ENCODE measurements around the gene KYAT1. TPM values are rescaled to one million over a fixed set of nuclear protein-coding genes. Genes with fewer than 3 reads are reported as not detected.

KYAT1 gene
- total RNA-seq, 2 donors from 2014 or later = 10.1 to 15.1 TPM

DNA sequence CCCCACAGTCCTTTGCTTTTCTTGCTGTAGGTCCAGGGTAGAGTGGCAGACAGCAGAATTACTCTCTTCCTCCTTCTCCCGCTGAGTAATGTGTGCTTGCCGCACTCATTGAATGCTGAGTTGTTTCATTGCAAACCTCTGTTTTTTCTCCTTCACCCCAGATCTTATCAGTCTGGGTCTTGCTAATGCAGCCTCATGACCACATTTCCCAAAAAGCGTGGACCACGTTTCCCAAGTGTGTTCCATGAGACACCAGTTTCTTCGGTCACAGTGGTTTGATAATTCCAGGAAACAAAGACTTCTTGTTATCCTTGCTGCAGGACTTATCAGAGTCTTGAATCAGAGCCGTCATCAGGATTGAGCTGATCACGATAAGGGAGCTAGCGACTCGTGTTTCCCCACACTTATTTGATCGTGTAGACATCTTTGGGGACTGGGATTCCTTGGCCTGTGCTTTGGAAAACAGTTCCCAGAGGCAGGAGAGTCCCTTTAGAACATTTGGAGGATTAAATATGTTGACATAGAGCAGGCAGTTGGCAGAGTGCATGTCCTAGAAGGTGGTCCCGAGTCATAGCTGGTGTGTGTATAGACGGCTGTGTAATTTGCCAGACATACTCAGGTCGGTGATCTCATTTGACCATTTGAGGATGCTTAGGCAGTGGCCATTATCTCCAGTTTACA lies 4.6 kb upstream of the KYAT1 start:
- H3K27ac ChIP-seq = peak overlapping the region; percentile 97 to 98
- H3K27me3 ChIP-seq = no peaks in the 10 kb centered on the region
- peaks cover 0 to 71% of the 10 kb centered on the region in 2 donors for H3K4me1 ChIP-seq
- TF ChIP-seq, protein P1, sequence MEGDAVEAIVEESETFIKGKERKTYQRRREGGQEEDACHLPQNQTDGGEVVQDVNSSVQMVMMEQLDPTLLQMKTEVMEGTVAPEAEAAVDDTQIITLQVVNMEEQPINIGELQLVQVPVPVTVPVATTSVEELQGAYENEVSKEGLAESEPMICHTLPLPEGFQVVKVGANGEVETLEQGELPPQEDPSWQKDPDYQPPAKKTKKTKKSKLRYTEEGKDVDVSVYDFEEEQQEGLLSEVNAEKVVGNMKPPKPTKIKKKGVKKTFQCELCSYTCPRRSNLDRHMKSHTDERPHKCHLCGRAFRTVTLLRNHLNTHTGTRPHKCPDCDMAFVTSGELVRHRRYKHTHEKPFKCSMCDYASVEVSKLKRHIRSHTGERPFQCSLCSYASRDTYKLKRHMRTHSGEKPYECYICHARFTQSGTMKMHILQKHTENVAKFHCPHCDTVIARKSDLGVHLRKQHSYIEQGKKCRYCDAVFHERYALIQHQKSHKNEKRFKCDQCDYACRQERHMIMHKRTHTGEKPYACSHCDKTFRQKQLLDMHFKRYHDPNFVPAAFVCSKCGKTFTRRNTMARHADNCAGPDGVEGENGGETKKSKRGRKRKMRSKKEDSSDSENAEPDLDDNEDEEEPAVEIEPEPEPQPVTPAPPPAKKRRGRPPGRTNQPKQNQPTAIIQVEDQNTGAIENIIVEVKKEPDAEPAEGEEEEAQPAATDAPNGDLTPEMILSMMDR (IDR thresholded peaks at IDR 0.05) = no peak
- H3K36me3 ChIP-seq = peaks cover 52% of the 10 kb centered on the region
- no peak for DNase-seq (ENCODE audit: low spot score)
- H3K9me3 ChIP-seq = no peaks in the 10 kb centered on the region
- H3K4me3 ChIP-seq = no peak overlapping the region

DNA sequence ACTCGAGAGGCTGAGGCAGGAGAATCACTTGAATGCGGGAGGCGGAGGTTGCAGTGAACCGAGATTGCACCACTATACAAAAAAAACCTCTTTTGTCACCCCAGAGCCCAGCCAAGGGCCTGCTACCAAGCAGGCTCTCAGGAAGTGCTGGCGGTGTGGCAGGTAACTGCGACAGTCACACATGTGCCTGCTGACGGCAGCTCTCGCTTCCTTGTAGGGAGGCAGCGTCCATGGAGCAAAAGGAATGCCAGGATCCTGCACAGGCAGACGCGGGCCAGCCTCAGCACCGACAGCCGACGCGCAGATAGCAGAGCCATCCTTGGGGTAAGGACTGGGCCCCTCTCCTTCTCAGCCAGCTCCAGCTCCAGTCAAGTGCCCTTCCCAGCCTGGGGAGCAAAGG lies 4.0 kb upstream of the KYAT1 start:
- DNase-seq (ENCODE audit: low spot score) = no peak
- no peaks in the 10 kb centered on the region for H3K9me3 ChIP-seq
- H3K27ac ChIP-seq = peak overlapping the region; percentile 97 to 98
- TF ChIP-seq, protein P1 (IDR thresholded peaks at IDR 0.05) = no peak
- peaks cover 0 to 69% of the 10 kb centered on the region in 2 donors for H3K4me1 ChIP-seq
- H3K27me3 ChIP-seq = no peaks in the 10 kb centered on the region
- H3K36me3 ChIP-seq = peaks cover 48% of the 10 kb centered on the region
- no peak overlapping the region for H3K4me3 ChIP-seq

- peaks cover 0 to 69% of the 10 kb centered on the region in 2 donors for H3K4me1 ChIP-seq
- no peak overlapping the region for H3K4me3 ChIP-seq
- TF ChIP-seq, protein P1 (IDR thresholded peaks at IDR 0.05) = no peak
- H3K27ac ChIP-seq = peak overlapping the region; percentile 97 to 98
- H3K36me3 ChIP-seq = peaks cover 44% of the 10 kb centered on the region
- H3K27me3 ChIP-seq = no peaks in the 10 kb centered on the region
- no peaks in the 10 kb centered on the region for H3K9me3 ChIP-seq
- no peak for DNase-seq (ENCODE audit: low spot score)
Observed at GRCh38 chr9:128885376-128885775, 3.6 kb upstream of the KYAT1 start.

- Histone ChIP-seq H3K4me1 (peaks cover 0 to 80% of the 10 kb centered on the region in 2 donors), H3K4me3 (peak overlapping the region in 1 of 2 donors; percentile 88), H3K36me3 (peaks cover 34% of the 10 kb centered on the region), H3K9me3 (no peaks in the 10 kb centered on the region), H3K27ac (peak overlapping the region; percentile 97 to 98), H3K27me3 (no peaks in the 10 kb centered on the region)
- no peak for DNase-seq (ENCODE audit: low spot score)
- TF ChIP-seq, protein P1 (IDR thresholded peaks at IDR 0.05) = no peak
Observed at GRCh38 chr9:128884164-128884563, 2.4 kb upstream of the KYAT1 start.

DNA sequence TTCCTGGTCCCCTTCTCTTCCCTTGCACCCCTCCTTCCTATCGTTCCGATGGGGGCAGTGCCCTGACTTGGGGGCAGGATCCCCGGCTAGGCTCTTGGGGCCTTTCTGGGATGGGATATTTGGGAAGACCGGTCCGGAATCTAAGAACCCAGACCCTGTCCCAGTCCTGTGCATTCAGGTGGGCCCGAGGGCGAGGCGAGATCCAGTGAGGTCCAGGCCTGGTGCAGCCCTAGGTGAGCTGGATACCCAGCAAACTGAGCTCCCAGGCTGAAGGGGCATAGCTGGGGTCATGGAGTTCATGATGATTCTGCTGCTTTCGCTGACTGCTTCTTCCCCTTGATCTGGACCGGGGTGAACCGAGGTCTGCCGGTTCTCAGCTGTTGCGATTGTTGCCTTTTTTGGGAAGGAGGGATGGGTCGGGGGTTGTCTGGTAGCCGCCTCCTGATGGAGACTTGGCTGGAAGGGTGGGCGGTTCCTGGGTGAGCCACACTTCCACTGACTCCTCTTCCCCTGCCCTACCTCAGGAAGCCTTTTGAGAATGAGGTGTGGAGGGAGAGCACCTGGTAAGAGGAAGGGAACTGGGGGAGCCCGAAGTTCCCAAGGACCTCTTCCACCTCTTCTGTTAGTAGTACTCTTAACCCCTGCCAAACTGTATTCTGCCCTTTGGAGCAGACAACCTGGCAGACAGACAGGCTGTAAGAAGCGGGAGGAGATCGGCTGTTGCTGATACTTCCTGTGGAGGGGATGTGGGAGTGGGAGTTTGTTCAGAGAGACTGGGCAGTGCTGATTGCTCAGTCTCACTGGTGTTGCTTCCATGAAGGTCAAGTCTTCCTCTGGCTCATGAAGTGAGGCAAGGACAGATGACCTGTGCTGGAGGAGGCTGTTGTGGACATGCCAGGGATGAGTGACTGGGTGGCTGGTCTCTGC lies 1.2 kb upstream of the KYAT1 start:
- Histone ChIP-seq H3K4me3 (peak overlapping the region; percentile 88 to 98), H3K36me3 (peaks cover 24% of the 10 kb centered on the region), H3K27me3 (no peaks in the 10 kb centered on the region), H3K9me3 (no peaks in the 10 kb centered on the region), H3K4me1 (peaks cover 0 to 80% of the 10 kb centered on the region in 2 donors), H3K27ac (peak overlapping the region; percentile 97 to 98)
- DNase-seq (ENCODE audit: low spot score) = no peak
- TF ChIP-seq, protein P1 (IDR thresholded peaks at IDR 0.05) = no peak

All from right atrium auricular region (tissue), 2 donors.